HG02610 (cell line): Measurements from ENCODE around the gene GRM7.
A peak's percentile ranks its signal among the peaks of the same experiment; 100 is the strongest.

Experiments used
- ATAC-seq: cut with Tn5 transposase; IDR thresholded peaks from one replicate; pipeline ENCODE4 v1.9.1; 2021; ENCODE audit warnings: mild to moderate bottlenecking, moderate library complexity; ENCODE audit not compliant: unreplicated experiment

Gene GRM7

DNA sequence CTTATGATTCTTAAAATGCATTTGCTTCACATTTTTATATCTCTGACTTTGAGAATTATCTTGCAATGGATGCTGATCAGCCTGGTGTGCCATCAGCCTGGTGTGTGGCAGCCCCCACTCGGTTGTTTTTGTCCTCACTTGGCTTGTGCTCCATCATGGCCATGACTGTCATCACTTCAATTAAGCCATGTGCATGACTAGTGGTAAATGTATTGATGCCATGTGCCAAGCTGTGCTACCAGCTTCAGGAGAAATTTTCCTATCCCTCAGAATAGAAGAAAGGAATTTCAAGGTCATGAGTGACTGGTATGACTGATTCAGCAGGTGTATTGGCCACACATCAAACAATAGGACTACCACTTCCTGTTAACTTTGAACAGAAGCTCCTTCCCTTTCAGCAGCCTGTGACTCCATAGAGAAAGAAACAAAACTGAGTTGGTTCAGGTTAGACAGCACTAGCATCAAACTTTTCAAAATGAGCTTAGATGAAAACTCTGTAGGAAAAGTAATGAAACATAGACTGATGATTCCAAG lies 251.7 kb downstream of the GRM7 start:
- ATAC-seq, result no peak

DNA sequence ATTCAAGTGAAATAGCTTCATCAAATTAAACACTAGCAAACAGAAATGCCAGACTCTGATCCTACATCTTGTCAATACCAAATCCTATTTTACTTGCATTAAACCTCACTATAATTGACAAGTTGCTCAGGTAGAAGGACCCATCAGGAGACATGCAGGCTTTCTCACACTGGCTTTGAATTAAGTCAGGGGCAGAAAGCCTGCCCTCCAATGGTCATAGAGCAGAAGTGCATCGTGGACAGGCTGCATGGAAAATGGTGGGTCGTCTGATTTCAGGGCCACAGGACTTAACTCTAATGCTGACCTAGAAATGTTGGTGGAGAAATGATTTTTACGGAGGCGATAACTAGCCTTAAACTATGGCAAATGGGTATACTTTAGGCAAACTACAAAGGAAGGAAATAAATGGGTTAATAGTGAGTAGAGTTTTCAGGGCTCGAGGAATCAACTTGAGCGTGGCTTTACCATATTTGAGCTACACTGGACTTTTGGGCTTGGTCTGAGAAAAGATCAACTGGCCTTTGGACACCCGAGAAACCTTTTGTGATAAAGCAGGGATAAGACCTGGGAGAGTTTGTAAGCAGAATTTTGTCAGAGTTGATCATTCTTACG lies 283.9 kb downstream of the GRM7 start:
- peak; percentile 90 for ATAC-seq

DNA sequence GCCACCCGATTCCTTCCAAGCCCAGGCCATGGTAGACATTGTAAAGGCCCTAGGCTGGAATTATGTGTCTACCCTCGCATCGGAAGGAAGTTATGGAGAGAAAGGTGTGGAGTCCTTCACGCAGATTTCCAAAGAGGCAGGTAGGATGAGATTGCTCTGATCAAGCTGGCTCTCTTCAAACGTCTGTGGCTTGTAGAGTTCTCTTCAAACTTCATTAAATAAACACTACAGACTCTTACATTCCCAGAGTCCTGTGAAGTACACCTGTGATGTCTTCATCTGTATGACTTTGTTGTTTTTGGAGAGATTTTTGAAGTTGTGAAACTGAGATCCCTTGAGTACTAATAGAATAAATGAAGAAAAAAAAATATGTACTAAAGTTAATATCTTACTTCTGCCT lies 285.6 kb downstream of the GRM7 start:
- no peak for ATAC-seq

DNA sequence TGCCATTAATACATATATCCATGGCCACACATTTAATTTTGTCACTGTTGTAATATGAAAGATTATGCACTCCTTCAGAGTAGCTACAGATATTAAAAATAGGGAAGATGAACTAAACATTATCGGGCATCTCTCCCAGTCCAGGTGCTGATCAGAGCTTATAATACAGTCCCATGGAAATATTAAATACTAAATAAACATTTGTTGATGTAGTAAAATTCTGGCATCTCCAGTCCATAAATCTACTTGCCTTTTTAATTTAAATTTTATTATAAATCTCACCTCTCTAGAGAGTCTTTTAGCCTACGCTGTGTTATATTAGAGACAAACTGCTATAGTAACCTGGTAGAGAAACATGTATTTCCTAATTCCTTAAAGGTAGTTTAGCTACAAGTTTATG lies 297.6 kb downstream of the GRM7 start:
- ATAC-seq, result no peak

DNA sequence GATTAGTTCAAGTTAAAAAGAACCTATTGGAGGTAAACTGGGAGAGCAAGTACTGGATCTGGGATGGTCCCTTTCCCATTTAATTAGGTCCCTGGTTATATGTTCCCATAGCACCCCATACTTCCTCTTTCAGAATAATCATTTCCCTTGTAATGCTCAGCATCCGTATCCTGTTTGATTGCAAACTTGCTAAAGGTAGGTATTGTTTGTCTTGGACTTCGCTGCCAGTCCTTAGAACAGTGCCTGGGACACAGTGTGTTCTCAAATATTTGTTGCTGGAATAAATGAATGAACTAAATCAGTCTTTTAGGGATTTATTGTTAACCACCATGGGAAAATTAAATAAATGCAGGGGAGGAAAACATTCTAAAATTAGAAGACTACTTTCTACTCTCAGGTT lies 299.8 kb downstream of the GRM7 start:
- ATAC-seq, result no peak

DNA sequence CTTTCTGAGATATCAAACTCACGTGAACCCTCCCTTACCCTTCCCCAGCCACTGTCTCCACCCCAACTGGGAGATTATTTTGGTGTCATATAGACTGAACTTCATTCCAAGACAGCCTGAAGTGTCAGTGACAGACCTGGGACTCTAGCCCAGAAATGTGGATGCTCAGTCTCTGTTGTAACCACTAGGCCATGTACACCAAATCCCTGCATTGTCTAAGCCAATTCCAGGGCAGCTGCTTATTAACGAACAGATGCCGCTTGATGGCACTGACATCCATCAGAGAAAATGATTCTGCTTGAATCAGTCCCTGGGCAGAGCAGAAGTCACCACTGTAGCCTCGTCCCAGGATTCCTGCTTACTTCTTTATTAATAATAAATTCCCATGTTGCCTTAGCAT lies 305.5 kb downstream of the GRM7 start:
- ATAC-seq, result no peak

DNA sequence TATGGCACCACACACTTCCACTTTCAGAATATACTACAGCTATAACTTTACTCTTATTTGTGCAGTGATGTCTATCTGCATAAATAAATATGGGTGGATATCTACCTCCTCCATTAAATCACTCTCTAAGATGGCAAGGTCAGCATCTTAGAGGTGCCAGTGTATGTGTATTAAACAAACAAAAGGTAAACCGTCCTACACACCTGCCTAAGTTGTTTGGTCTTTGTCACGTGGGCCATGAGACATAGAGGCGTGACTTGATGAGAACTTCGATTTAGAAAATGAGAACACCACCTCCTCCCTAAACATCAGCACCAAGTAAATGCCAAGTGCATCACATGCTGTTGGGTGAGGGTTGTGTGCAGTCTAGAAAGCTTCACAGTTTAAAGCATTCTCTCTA lies 310.6 kb downstream of the GRM7 start:
- no peak for ATAC-seq

DNA sequence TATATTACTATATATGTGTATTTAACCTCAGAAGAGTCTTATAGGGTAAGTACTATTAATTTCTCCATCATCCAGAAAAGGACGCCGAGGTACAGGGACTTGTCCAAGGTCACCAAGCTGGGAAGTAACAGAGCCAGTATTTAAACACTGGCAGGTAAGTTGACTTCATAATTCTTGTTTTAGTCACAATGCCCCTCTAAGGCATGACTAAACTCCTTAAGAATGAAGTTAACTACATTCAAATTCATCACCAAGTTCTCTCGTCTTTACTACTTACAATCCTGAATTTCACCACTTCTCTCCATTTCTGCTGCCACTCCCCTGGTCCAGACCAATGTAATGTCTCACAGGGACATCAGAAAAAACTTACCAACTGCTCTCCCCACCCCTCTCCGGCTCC lies 312.1 kb downstream of the GRM7 start:
- ATAC-seq, result no peak

DNA sequence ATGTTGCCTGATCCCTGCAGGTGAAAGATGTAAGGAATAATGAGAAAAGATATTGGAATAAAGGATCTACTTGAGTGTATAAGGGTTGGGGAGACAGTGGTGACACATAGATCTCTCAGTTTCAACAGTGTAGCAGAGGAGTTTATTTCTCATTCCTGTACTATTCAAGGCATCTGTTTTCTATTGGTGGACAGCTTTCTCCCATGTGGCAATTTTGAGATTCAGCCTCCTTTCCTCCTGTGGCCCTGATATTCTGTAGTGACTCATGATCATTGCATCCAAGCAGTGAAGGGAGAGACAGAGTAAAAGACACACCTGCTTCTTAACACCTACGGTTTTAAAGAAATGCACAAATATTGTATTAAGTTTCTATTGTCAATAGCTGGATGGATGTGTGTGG lies 327.6 kb downstream of the GRM7 start:
- ATAC-seq, result no peak

DNA sequence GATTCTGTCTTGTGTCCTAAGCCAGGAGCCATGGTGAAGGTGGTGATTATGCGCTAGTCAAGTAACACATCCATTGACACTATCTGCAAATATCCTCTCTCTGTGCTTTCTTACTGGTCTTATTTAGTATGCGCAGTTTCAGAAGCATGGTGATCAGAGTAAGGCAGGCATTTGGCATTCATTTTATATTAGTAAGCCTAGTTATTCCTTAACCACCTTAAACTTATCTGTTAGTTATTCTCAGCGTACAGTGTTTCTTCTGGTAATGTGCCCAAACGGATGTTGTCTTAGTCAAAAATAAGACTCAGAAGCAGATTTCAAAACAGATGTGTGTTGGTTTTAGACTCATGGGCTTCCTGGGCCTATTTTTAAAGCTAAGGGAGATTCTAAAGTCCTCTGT lies 329.2 kb downstream of the GRM7 start:
- ATAC-seq, result no peak

DNA sequence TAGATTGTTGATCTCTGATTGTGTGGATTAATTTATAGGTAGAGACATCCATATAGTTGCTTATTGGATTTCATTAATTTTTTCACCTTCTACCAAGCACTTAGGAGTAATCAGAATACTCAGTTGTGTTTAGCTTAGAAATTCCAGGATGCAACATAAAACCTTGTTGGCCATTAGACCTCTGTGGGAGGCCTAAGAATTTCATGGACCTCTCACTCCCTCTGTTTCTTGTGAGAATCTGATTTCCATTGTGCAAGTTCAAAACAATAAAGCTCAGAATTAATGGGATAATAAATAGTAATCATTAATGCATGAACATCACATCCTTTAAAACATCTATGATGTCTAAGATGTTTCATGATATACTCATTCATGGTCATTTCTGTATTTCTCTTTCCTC lies 332.4 kb downstream of the GRM7 start:
- ATAC-seq, result no peak

DNA sequence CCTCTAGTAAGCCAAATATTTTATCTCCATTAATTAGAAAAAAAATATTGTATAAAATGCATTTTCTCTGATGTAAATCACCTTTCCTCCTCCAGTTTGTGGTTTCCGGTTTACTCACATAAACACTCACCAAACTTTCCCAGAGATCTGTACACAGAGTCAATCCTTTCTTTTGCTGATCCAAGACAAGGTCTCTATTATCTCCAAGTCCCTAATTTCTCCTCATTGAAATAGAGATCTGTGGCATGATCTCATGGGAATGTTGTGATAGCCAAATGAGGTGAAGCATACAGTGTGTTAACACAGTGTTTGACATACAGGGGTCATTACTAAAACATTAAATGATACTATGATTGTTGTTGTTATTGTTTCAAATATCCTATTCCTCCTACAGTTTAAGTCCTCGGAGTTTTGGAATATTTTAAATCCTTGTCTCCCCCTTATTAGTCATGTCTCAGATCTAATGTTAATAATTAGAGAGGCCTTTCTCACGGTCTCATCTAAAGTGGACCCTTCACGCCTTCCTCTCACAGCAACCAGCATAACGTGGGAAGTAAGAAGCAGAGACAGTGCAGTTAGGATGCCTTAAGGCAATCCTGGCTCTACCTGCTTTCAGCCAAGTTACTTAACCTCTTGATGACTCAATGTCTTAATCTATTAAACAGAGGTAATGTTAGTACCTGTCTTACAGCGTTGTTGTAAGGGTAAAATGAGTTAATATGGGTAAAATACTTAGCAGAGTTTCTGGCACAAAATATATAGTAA lies 333.3 kb downstream of the GRM7 start:
- ATAC-seq, result no peak

DNA sequence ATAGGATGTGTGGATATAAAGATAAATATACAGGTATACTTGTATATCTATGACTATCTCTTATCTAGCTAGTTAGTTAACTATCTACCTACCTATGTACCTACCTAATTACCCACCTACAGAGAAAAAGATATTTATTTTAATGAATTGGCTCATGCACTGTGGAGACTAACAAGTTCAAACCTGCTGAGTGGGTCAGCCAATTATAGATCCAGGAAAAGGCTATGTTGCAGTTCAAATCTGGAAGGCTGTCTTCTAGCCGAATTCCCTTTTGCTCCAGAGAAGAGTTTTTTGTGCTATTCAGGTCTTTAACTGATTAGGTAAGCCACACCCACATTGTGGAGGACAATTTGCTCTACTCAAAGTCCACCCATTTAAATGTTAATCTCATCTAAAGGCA lies 335.0 kb downstream of the GRM7 start:
- no peak for ATAC-seq

DNA sequence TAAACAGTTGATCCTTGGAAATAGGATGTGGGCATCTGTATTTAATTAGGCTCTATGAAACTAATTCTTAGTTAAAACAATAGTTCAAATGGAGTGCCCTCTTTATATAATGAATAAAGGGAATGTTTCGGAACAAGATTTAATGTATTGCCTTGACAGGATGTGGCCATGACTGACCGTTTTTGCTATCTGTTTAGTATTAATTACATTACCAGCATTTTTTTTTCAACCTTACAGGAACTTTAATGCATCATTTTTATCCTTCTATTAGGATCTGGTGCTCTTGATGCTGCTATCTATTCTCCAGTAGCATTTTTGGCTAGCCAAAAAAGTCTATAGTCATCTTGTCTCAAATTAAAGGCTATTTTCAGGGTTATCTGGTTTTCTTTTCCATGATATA lies 340.9 kb downstream of the GRM7 start:
- no peak for ATAC-seq

DNA sequence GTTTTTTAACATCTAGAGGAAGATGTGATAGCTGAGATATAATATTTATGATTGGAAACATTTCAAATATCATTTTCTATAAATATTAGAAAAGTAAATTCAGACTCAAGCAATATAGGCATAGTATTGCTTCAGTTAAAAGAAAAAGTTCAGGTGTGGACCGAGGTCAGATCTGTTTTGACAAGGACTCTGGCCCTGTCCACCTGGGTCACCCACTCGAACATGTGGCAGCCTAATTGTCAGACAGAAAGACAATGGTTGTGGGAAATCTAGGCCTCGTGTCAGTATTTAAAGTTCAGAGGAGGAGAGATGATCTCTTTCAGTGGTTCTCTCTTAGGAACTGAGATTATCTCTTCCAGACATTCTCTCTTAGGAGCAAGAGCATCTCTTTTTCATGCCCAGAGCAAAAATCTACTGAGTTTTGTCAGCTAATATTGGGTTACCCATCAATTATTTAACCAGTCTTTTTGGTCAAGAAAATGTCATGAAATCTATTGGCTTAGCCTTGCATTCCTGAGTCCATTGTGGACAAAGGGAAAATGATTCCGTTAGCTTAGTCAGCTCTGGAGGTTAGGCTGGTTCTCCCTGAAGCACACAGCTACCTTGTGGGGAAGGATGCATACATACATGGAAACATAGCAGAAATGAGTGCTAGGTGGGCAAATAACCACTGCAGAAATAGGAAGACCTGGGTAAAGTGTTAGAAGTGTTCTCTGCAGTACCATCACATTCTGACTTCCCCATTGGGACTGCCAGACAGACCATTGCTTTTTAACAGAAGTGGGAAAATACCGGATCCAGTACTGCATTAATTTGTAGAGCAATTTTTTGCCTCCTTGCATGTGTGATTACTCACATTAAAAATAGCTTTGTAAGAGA lies 343.3 kb downstream of the GRM7 start:
- ATAC-seq, result peak; percentile 21

DNA sequence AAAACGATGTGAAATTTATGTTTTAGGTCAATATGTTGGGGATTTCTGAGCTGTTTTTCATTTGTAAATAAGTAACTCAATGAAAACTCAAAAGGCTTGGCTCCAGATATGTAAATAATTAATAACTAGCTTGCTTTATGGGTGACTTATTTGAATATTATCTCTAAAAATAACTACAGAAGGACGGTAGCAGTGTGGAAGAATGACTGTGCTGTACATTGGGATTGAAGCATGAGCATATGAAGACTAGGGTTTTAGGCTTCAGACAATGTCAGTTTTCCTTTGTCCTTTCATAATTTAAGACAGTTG lies 343.9 kb downstream of the GRM7 start:
- ATAC-seq, result peak; percentile 15

DNA sequence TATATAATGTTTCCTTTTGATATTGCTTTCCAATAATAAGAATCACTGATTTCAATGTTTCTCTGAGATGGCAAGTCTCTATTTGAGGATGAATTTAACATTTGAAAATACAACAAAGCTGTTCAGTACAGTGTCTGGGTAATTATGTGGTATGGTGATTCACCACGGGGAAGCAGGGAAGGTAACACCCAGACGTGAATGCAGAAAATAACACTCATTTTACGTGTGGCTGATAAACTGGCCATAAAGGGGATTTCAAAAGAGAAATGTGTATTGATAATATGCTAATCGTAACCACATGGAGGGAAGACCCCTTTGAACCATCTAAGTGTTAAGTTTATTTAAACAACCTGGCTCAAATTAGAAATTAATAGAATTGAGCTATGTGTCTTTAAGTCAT lies 344.6 kb downstream of the GRM7 start:
- ATAC-seq, result peak; percentile 82

DNA sequence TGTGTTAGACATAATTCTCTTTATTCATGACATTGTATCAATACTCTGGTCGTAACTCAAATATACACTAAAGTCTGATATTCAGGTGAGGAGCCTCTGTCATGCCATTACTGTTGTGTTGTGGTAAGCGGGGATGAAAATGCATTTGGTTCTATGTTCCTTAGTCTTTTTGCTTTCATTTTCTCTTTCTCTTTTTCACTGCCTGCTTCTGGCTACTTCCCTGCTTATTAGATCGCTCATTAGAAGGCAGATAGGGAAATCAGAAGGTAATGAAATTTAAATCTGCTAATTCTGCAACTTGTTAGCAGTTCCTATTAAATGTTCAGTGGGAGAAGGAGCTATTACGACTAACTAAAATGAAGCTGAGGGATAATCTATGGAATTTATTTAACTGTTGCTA lies 345.0 kb downstream of the GRM7 start:
- ATAC-seq, result peak; percentile 71

DNA sequence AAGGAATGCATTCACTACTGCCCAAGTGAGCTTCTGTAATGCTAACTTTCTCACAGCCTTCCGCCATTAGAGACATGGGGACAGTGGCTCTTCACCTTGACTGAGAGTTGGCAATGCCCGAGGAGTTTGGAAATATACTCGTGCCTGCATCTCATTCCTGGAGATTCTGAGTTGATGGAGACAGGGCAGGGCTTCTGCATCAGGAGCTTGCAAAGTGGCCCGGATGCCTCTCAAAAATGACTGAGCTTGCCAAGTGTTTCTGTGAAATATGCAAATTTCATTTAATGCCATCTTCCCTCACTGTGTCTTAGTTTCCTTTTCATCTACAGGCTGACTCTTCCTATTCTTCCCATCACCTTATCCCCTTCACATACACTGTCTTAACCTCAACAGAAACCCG lies 346.2 kb downstream of the GRM7 start:
- no peak for ATAC-seq

DNA sequence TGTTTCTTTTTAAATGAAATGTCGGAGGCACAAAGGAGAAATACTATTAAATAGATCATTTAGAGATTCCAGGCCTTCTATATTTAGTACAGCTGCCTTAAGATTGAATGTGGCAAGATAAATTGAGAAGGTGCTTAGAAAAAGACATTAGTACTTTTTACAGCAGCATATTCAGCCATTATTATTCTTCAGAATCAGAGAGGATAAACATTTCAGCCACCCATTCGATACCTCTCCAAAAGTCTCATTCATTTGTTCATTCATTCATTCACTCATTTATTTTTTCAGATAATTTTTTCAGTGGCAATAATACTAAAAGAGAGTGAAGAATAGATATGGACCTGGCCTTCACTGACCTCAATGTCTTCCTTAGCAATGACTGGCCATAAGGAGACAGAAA lies 347.0 kb downstream of the GRM7 start:
- no peak for ATAC-seq

DNA sequence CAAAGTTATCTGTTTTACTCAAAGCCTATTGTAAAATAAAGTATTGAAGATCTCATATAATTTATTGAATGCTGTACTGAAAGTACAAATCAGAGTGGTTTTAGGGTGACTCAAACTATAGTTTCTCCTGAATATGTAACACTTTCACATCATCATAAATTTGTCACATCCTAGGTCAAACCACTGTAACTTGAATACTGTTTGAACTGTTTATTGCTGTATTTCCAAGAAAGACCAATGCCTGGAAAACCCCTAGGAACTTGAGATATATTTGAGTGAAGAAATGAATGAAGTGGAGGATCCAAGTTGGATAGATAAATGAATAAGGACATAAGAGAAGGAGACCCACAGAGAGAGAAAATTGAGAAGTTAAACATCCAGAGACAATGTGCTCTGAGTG lies 348.2 kb downstream of the GRM7 start:
- no peak for ATAC-seq

DNA sequence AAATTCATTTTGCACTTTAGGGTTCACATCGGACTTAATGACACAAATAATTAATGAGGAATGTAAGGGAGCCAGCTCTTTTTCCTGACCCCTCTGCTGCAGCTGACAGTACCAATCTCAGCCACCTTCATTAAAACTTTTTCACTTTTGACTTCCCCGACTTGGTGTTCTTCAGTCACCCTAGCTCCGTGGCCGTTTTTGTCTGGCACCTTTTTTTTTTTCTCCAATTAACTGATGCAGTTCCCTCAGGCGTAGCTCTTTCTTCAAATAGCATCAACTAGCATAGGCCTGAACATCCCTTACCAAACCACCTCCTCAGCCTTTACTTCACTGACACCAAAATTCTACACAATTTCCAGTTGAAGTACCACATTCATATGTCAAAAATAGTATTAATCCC lies 350.8 kb downstream of the GRM7 start:
- ATAC-seq, result no peak
